ENCODE data around the gene PML.
"Not testable (repeated sequence)": the region's sequence is repeated elsewhere in the genome, so short reads cannot be mapped to it uniquely, and the experiment has no call there.

PML gene

GRCh38 chr15:73957276-73957675, 37.2 kb upstream of the PML start:
- no peak overlapping the region for H3K4me3 ChIP-seq (ENCODE audit: severe bottlenecking)
- TF ChIP-seq CTCF (IDR thresholded peaks at IDR 0.05; ENCODE audit: poor library complexity, severe bottlenecking): no peak
- peak; percentile 67 for DNase-seq (ENCODE audit: low spot score)
- H3K36me3 ChIP-seq (ENCODE audit: low read depth): no peaks in the 10 kb centered on the region
- peak overlapping the region; percentile 66 for H3K27ac ChIP-seq (ENCODE audit: poor library complexity, severe bottlenecking)
- H3K27me3 ChIP-seq (ENCODE audit: insufficient read depth, poor library complexity, severe bottlenecking): no peaks in the 10 kb centered on the region
- H3K4me1 ChIP-seq (ENCODE audit: insufficient read depth, poor library complexity, severe bottlenecking): peaks cover 22% of the 10 kb centered on the region
- ATAC-seq (ENCODE audit: low read depth): no peak
- no peaks in the 10 kb centered on the region for H3K9me3 ChIP-seq (ENCODE audit: severe bottlenecking)

- Histone ChIP-seq H3K9me3 (ENCODE audit: severe bottlenecking) (no peaks in the 10 kb centered on the region), H3K4me1 (ENCODE audit: insufficient read depth, poor library complexity, severe bottlenecking) (peaks cover 22% of the 10 kb centered on the region), H3K4me3 (ENCODE audit: severe bottlenecking) (no peak overlapping the region), H3K36me3 (ENCODE audit: low read depth) (no peaks in the 10 kb centered on the region), H3K27ac (ENCODE audit: poor library complexity, severe bottlenecking) (peak overlapping the region; percentile 66), H3K27me3 (ENCODE audit: insufficient read depth, poor library complexity, severe bottlenecking) (no peaks in the 10 kb centered on the region)
- DNase-seq (ENCODE audit: low spot score): no peak
- no peak for TF ChIP-seq CTCF (IDR thresholded peaks at IDR 0.05; ENCODE audit: poor library complexity, severe bottlenecking)
- ATAC-seq (ENCODE audit: low read depth): no peak
Measured at GRCh38 chr15:73957785-73958184, 36.7 kb upstream of the PML start.

GRCh38 chr15:73959012-73959581, 35.4 kb upstream of the PML start:
- peaks cover 22% of the 10 kb centered on the region for H3K4me1 ChIP-seq (ENCODE audit: insufficient read depth, poor library complexity, severe bottlenecking)
- DNase-seq (ENCODE audit: low spot score) (peak; percentile 17), ATAC-seq (ENCODE audit: low read depth) (no peak)
- H3K9me3 ChIP-seq (ENCODE audit: severe bottlenecking): no peaks in the 10 kb centered on the region
- H3K27me3 ChIP-seq (ENCODE audit: insufficient read depth, poor library complexity, severe bottlenecking): no peaks in the 10 kb centered on the region
- H3K4me3 ChIP-seq (ENCODE audit: severe bottlenecking): no peak overlapping the region
- H3K36me3 ChIP-seq (ENCODE audit: low read depth): no peaks in the 10 kb centered on the region
- peak overlapping the region; percentile 0 for H3K27ac ChIP-seq (ENCODE audit: poor library complexity, severe bottlenecking)
- TF ChIP-seq CTCF (IDR thresholded peaks at IDR 0.05; ENCODE audit: poor library complexity, severe bottlenecking): peak; percentile 33

GRCh38 chr15:73959801-73960200, 34.7 kb upstream of the PML start:
- Histone ChIP-seq H3K27me3 (ENCODE audit: insufficient read depth, poor library complexity, severe bottlenecking) (no peaks in the 10 kb centered on the region), H3K9me3 (ENCODE audit: severe bottlenecking) (no peaks in the 10 kb centered on the region), H3K4me3 (ENCODE audit: severe bottlenecking) (no peak overlapping the region), H3K4me1 (ENCODE audit: insufficient read depth, poor library complexity, severe bottlenecking) (peaks cover 22% of the 10 kb centered on the region), H3K27ac (ENCODE audit: poor library complexity, severe bottlenecking) (no peak overlapping the region), H3K36me3 (ENCODE audit: low read depth) (no peaks in the 10 kb centered on the region)
- ATAC-seq (ENCODE audit: low read depth): no peak
- peak; percentile 43 for DNase-seq (ENCODE audit: low spot score)
- TF ChIP-seq CTCF (IDR thresholded peaks at IDR 0.05; ENCODE audit: poor library complexity, severe bottlenecking): no peak

- ATAC-seq (ENCODE audit: low read depth); H3K27ac ChIP-seq (ENCODE audit: poor library complexity, severe bottlenecking); H3K4me3 ChIP-seq (ENCODE audit: severe bottlenecking); H3K9me3 ChIP-seq (ENCODE audit: severe bottlenecking); H3K36me3 ChIP-seq (ENCODE audit: low read depth); H3K27me3 ChIP-seq (ENCODE audit: insufficient read depth, poor library complexity, severe bottlenecking): not testable (repeated sequence)
- peaks cover 22% of the 10 kb centered on the region for H3K4me1 ChIP-seq (ENCODE audit: insufficient read depth, poor library complexity, severe bottlenecking)
- peak; percentile 2 for DNase-seq (ENCODE audit: low spot score)
Measured at GRCh38 chr15:73960472-73961070, 33.9 kb upstream of the PML start.
